OCI-LY1 (cell line): ENCODE results near the gene DNAAF9.

Experiments
- EZH2 ChIP-seq: fragments of 200-600 bp; sonication (generic), shearing (Covaris generic); IDR thresholded peaks from 2 replicates; pipeline ENCODE4 v1.8.0; 2017; ENCODE audit warnings: borderline replicate concordance, mixed run types, mild to moderate bottlenecking, antibody characterized with exemption, low read length, moderate library complexity, mixed read lengths
- TF ChIP-seq, protein P1 (sequence below): fragments of 200-600 bp; sonication (generic), shearing (Covaris generic); IDR thresholded peaks from 2 replicates; pipeline ENCODE4 v1.5.1; 2017; ENCODE audit warnings: mild to moderate bottlenecking, antibody characterized with exemption, low read length, moderate library complexity, mixed read lengths

DNA sequence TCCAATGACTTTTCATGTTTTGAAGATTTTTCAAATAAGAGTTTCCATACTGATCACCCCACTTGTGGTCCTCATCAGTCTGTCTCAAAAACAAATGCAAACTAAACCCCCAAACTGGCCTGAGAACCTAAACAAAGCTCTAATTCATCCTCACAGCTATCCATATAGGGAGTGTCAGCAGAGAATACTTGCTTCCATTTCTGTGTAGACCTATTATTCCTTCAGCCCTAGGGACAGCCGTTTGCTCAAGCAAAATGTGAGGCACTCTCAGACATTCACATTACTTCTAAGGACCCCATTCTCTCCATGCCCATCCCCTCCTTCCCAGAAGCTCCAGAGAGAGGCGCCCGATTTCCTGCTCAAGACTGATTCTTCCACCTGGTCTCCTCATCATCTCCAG, 24.6 kb downstream of the DNAAF9 start:
- no peak for TF ChIP-seq EZH2
- TF ChIP-seq, protein P1, sequence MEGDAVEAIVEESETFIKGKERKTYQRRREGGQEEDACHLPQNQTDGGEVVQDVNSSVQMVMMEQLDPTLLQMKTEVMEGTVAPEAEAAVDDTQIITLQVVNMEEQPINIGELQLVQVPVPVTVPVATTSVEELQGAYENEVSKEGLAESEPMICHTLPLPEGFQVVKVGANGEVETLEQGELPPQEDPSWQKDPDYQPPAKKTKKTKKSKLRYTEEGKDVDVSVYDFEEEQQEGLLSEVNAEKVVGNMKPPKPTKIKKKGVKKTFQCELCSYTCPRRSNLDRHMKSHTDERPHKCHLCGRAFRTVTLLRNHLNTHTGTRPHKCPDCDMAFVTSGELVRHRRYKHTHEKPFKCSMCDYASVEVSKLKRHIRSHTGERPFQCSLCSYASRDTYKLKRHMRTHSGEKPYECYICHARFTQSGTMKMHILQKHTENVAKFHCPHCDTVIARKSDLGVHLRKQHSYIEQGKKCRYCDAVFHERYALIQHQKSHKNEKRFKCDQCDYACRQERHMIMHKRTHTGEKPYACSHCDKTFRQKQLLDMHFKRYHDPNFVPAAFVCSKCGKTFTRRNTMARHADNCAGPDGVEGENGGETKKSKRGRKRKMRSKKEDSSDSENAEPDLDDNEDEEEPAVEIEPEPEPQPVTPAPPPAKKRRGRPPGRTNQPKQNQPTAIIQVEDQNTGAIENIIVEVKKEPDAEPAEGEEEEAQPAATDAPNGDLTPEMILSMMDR, result no peak
